Ectodermal cell (in vitro differentiated cells): Measurements from ENCODE around the gene SNAPC4.
A peak's percentile ranks its signal among the peaks of the same experiment; 100 is the strongest.

Source experiments
- H3K27ac ChIP-seq: 2 replicates; pipeline ENCODE4 v1.7.0; 2013; ENCODE audit warnings: mild to moderate bottlenecking, low read depth, low read length; ENCODE audit not compliant: insufficient read depth, poor library complexity, severe bottlenecking
- H3K27me3 ChIP-seq: 2 replicates; pipeline ENCODE4 v1.7.0; 2013; ENCODE audit warnings: mild to moderate bottlenecking, low read length; ENCODE audit not compliant: insufficient read depth, control insufficient read depth, poor library complexity, severe bottlenecking
- H3K36me3 ChIP-seq: one replicate; pipeline ENCODE4 v1.7.0; 2013; ENCODE audit warnings: low read length; ENCODE audit not compliant: control insufficient read depth, insufficient read depth
- H3K4me1 ChIP-seq: one replicate; pipeline ENCODE4 v1.7.0; 2013; ENCODE audit warnings: low read length; ENCODE audit not compliant: control insufficient read depth, insufficient read depth
- H3K4me3 ChIP-seq: 2 replicates; pipeline ENCODE4 v1.7.0; 2013; ENCODE audit warnings: low read depth, low read length, control low read depth; ENCODE audit not compliant: insufficient read depth
- H3K9me3 ChIP-seq: 2 replicates; pipeline ENCODE4 v1.7.0; 2013; ENCODE audit warnings: mild to moderate bottlenecking, low read length, moderate library complexity; ENCODE audit not compliant: control insufficient read depth
- WGBS, 2 experiments: methylation state at CpG; one replicate each; pipeline ENCODE4 v1.1.7; 2013; ENCODE audit warnings: missing lambda C conversion rate in 2 of 2; 5-methylcytosine and 5-hydroxymethylcytosine counted together

Gene SNAPC4

GRCh38 chr9:136399176-136400037 is 563 bp downstream of the SNAPC4 start:
- Histone ChIP-seq H3K27me3 (no peaks in the 10 kb centered on the region), H3K4me1 (no peaks in the 10 kb centered on the region), H3K4me3 (peak overlapping the region; percentile 84), H3K9me3 (no peaks in the 10 kb centered on the region), H3K27ac (no peak overlapping the region), H3K36me3 (peaks cover 31% of the 10 kb centered on the region)
- whole genome bisulfite sequencing, 2 experiments = 3 to 6% methylated on average over 67 of the region's 67 CpGs

GRCh38 chr9:136398286-136398685 is 1.7 kb downstream of the SNAPC4 start:
- H3K4me1 ChIP-seq = no peaks in the 10 kb centered on the region
- no peaks in the 10 kb centered on the region for H3K9me3 ChIP-seq
- no peaks in the 10 kb centered on the region for H3K27me3 ChIP-seq
- H3K36me3 ChIP-seq = peaks cover 27% of the 10 kb centered on the region
- WGBS, 2 experiments = 95 to 96% methylated on average over 12 of the region's 12 CpGs
- no peak overlapping the region for H3K27ac ChIP-seq
- H3K4me3 ChIP-seq = no peak overlapping the region

- Histone ChIP-seq H3K9me3 (no peaks in the 10 kb centered on the region), H3K4me1 (no peaks in the 10 kb centered on the region), H3K27me3 (no peaks in the 10 kb centered on the region), H3K36me3 (peaks cover 27% of the 10 kb centered on the region), H3K27ac (no peak overlapping the region), H3K4me3 (no peak overlapping the region)
- WGBS, 2 experiments = 91 to 95% methylated on average over 6 of the region's 6 CpGs
Observed at GRCh38 chr9:136397643-136398042, 2.3 kb downstream of the SNAPC4 start.

GRCh38 chr9:136396219-136396515 is 3.8 kb downstream of the SNAPC4 start:
- H3K27ac ChIP-seq = no peak overlapping the region
- no peaks in the 10 kb centered on the region for H3K27me3 ChIP-seq
- no peaks in the 10 kb centered on the region for H3K4me1 ChIP-seq
- 94 to 98% methylated on average over 4 of the region's 4 CpGs for WGBS, 2 experiments
- peaks cover 33% of the 10 kb centered on the region for H3K36me3 ChIP-seq
- no peak overlapping the region for H3K4me3 ChIP-seq
- H3K9me3 ChIP-seq = no peaks in the 10 kb centered on the region

GRCh38 chr9:136395345-136396218 is 4.4 kb downstream of the SNAPC4 start:
- Histone ChIP-seq H3K4me1 (no peaks in the 10 kb centered on the region), H3K9me3 (no peaks in the 10 kb centered on the region), H3K4me3 (no peak overlapping the region), H3K27ac (no peak overlapping the region), H3K27me3 (no peaks in the 10 kb centered on the region), H3K36me3 (peaks cover 33% of the 10 kb centered on the region)
- 93% methylated on average over 26 of the region's 26 CpGs for WGBS, 2 experiments

- 96% methylated on average over 13 of the region's 13 CpGs for WGBS, 2 experiments
- no peak overlapping the region for H3K4me3 ChIP-seq
- H3K9me3 ChIP-seq = no peaks in the 10 kb centered on the region
- peaks cover 33% of the 10 kb centered on the region for H3K36me3 ChIP-seq
- H3K27ac ChIP-seq = no peak overlapping the region
- no peaks in the 10 kb centered on the region for H3K4me1 ChIP-seq
- H3K27me3 ChIP-seq = no peaks in the 10 kb centered on the region
Observed at GRCh38 chr9:136395020-136395340, 5.0 kb downstream of the SNAPC4 start.

GRCh38 chr9:136394312-136395019 is 5.5 kb downstream of the SNAPC4 start:
- Histone ChIP-seq H3K27ac (no peak overlapping the region), H3K9me3 (no peaks in the 10 kb centered on the region), H3K4me3 (no peak overlapping the region), H3K27me3 (no peaks in the 10 kb centered on the region), H3K4me1 (no peaks in the 10 kb centered on the region), H3K36me3 (peaks cover 39% of the 10 kb centered on the region)
- 96% methylated on average over 21 of the region's 21 CpGs for WGBS, 2 experiments

GRCh38 chr9:136393531-136393930 is 6.4 kb downstream of the SNAPC4 start:
- Histone ChIP-seq H3K27ac (no peak overlapping the region), H3K9me3 (no peaks in the 10 kb centered on the region), H3K4me1 (no peaks in the 10 kb centered on the region), H3K4me3 (no peak overlapping the region), H3K27me3 (no peaks in the 10 kb centered on the region), H3K36me3 (peaks cover 47% of the 10 kb centered on the region)
- WGBS, 2 experiments = 95 to 97% methylated on average over 17 of the region's 17 CpGs

GRCh38 chr9:136392538-136393449 is 7.2 kb downstream of the SNAPC4 start:
- Histone ChIP-seq H3K27ac (no peak overlapping the region), H3K4me1 (no peaks in the 10 kb centered on the region), H3K27me3 (no peaks in the 10 kb centered on the region), H3K4me3 (no peak overlapping the region), H3K9me3 (no peaks in the 10 kb centered on the region), H3K36me3 (peaks cover 52% of the 10 kb centered on the region)
- 91 to 93% methylated on average over 21 of the region's 21 CpGs for WGBS, 2 experiments
